Germinal center (tissue), 1 donor: ENCODE results near the gene SDF2L1.
"Not testable (repeated sequence)": the region's sequence is repeated elsewhere in the genome, so short reads cannot be mapped to it uniquely, and the experiment has no call there.

Experiments
- DNase-seq: peaks from one replicate; pipeline ENCODE4 v3.0.0; 2012; ENCODE audit warnings: mixed read lengths, low spot score

SDF2L1 gene

DNA sequence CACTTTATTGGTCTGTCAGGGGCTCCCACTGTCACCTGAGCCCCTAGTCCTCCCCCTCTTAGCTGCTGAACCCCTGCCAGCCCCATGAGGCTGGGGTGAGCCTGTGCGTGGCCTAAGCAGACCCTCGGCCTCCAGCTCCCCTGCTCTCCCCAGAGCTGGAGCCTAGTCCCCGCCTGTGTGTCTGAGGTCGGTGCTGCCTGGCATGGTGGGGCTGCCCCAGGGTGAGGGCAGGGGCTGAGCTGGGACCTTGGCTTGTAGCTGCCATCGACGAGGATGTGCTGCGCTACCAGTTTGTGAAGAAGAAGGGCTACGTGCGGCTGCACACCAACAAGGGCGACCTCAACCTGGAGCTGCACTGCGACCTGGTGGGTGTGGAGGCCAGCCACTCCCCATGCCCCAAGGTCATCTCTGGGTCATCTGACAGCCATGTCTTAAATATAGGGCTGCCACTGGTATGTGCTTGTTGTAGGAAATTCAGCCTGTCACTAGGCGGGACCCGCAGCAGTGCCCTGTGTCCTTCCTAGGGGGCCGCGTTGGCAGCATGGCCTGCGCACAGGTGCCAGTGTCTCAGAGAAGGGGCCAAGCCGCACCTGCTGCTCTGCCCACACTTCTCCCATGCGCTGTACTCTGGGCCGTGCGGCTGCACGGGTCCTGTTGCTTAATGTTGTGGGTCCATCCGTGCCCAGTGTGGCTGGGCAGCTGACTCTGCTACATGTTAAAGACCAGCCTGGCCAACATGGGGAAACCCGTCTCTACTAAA, 44.7 kb downstream of the SDF2L1 start:
- no peak for DNase-seq

DNA sequence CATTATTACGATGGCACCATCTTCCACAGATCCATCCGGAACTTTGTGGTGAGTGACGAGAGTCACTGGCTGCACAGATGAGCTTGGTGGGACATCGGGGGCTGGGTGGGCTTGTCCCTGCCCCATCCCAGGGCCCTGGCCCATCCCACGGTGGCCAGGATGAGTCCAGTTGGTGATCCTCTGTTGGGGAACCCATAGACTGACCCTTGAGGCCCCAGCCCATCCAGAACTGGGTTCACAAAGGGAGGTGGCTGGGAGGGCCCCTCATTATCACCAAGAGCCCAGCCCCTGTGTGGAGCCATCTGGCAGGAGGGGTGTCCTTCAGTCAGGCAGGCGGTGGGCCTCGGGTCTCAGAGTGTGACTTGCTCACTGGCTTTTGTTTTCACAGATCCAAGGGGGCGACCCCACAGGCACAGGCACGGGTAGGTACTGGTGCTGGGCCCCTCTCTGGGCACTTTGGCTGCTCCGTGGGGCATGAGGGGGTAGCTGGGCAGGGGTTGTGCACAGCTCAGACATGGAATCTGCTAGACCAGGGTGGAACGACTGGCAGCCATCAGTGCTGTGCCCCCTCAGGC, 45.7 kb downstream of the SDF2L1 start:
- DNase-seq, result no peak

GRCh38 chr22:21688341-21688705, 46.2 kb downstream of the SDF2L1 start:
- no peak for DNase-seq

DNA sequence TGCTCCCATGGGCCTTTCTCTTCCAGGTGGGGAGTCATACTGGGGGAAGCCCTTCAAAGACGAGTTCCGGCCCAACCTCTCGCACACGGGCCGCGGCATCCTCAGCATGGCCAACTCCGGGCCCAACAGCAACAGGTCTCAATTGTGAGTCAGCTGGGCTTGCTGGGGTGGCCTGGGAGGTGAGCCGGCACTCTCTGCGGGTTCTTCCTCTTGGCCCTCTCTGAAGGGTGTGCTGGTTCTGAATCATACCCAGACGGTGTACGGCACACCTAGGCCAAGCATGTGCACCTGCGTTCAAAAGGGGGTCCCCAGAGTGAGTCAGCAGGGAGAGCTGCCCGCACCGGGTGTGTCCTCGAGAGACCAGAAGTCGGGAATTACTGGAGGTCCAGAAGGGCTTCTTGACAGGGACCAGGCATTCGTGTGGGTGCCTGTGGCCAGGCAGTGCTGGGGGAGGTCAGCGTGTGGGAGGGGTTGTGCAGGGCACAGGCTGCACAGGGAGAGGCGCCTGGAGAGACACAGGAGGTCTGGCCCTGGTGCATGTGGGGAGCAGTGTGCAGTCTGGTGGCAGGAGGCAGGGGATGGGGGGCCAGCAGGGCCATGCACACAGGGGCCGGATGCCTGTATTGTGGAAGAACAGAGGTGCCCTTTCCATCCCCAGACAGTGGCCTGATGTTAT, 46.7 kb downstream of the SDF2L1 start:
- no peak for DNase-seq

- DNase-seq, result no peak
Observed at GRCh38 chr22:21690401-21690801, 48.3 kb downstream of the SDF2L1 start.

DNA sequence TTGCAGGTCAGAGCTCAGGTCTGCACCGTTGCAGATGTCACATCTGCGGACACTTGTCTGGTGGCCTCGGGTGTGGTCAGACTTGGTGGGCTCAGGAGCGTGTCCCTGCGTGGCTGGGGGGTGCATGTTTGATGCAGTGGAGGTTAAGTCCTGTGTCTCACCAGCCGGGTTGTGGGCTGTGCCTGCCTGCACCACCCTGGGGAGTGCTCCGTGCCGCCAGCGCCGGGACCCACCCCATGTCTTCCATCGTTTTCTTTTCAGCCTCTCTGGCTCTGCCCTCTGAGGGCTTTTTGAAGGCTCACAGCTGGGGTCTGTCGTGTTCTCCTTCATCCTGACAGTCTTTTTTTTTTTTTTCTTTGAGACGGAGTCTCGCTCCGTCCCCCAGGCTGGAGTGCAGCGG, 49.7 kb downstream of the SDF2L1 start:
- DNase-seq, result no peak

DNA sequence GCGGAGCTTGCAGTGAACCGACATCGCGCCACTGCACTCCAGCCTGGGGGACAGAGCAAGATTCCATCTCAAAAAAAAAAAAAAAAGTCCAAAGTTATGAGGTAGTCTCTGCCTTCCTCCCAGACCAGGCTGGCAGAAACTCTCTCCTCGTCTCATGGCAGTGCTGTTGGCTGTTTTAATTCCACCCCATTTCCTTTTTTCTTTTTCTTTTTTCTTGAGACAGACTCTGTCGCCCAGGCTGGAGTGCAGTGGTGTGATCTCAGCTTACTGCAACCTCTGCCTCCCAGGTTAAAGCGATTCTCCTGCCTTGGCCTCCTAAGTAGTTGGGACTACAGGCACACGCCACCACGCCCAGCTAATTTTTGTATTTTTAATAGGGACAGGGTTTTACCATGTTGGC, 50.8 kb downstream of the SDF2L1 start:
- not testable (repeated sequence) for DNase-seq

GRCh38 chr22:21693333-21693998, 51.4 kb downstream of the SDF2L1 start:
- DNase-seq, result no peak
